T1000 (cell line): ENCODE results near the gene PIGW.
A peak's percentile ranks its signal among the peaks of the same experiment; 100 is the strongest.

ENCODE experiments used
- DNase-seq: peaks from one replicate; lab custom pipeline; 2025; ENCODE audit warnings: mixed read lengths; lab: John Stamatoyannopoulos, UW

Gene PIGW

GRCh38 chr17:36509272-36509985 lies 25.4 kb upstream of the PIGW start:
- no peak for DNase-seq

DNA sequence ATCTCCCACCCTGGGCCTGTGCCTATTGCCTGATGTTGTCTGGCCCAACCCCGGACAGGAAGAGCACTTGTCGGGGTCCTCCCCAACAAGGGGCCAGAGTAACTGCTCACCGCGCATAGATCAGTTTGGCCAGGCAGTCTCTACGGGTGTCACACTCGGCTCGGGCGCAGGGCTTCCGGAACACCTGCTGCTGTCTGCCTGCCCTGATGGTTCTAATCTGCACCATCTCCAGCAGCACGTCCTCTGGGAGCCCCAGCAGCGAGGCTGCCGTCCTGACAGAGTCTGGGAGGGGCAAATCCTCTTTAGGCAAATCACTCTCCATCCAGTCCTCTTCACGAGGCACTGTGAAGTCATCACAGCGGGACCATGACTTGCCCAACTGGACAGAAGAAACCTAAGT lies 24.2 kb upstream of the PIGW start:
- DNase-seq, result no peak

GRCh38 chr17:36511216-36511615 lies 23.6 kb upstream of the PIGW start:
- DNase-seq, result no peak

DNA sequence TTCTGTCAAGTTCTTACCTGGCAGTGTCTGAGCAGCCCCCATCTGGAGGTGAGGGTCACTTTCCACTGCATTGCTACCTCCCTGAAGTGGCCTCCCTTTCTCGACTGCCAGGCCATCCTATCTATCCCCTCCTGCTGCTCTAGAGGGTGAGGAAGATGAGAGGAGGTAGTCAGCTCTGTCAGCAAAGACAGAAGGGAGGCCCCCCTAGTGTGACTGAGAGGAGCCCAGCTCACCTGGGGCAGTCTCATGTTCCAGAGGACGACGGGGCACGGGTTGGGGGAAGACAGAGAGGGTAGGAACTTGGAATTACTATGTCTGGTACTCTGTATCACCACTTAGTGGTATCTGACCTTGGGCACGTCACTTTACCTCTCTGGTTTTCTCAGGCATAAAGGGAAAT lies 22.1 kb upstream of the PIGW start:
- DNase-seq, result no peak

DNA sequence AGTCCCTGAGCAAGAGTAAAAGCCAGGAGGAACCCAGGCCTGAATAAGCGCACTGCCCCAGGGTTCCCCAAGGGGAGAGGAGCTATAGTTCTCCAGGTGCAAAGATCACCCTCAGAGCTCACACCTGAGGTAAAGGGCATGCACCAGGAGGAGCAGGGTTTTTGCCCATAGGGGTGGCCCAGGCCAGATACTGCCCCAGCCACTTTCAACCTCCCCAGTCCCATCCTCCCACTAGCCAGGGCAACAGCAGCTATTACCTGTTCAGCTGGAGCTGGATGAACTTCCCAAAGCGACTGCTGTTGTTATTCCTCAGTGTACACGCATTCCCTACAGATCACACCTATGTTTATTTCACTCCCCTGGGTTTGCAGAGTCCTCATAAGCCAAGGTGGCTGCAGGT lies 19.9 kb upstream of the PIGW start:
- DNase-seq, result no peak

DNA sequence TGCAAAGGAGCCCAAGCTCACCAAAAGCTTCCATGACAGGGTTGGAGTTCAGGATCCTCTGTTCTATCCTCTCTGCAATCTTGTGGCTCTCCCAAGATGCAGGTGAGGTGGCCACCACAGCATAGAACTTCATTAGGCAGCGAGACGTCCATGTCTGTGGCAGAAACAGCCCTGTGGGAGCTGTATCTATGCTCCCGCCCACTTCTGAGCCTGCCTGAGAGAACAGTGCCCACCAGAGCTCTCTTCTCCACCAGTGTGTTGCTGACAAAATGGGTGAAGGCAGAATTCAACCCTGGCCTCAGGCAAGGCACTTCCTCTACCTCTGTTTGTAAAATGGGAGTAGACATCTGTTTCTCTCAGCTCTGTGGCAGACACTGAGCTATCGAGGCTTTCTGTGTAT lies 18.9 kb upstream of the PIGW start:
- DNase-seq, result no peak

DNA sequence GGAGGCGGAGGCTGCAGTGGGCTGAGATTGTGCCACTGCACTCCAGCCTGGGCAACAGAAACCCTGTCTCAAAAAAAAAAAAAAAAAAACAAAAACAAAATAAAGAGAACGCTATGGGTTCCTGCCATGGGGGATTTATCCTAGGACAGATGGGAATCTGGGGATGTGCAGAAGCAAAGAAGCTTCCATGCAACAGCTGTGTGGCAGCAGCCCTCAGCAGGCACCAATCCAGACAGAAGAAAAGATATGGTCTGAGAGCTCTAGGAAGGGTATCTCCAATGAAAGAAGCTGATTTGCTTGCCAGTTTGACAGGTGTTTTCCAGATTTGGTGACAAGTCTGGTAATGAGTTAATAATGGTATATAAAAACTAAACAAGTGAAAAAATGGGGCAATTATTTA lies 11.7 kb upstream of the PIGW start:
- DNase-seq, result no peak

GRCh38 chr17:36524428-36524876 lies 10.3 kb upstream of the PIGW start:
- DNase-seq, result no peak

- no peak for DNase-seq
These were observed 9.7 kb upstream of the PIGW start for GRCh38 chr17:36525113-36525512.

DNA sequence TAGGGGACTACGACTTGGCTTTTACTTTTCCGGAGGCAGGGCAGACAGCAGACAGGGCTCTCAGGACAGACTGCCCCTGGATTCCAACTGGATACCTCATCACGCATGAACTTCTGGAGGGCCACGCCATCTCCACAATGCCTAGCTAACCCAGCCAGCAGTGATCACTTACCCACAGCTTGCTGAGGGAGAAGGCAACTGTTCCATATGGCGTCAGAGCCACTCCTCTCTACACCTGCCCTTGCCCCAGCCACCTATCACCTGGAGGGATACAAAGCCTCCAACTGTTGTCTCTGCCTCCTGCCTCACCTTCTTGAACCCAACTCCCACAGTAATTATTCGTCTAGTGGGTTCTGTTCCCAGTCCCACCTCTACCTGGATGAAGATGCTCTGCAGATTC lies 8.9 kb upstream of the PIGW start:
- DNase-seq, result no peak

DNA sequence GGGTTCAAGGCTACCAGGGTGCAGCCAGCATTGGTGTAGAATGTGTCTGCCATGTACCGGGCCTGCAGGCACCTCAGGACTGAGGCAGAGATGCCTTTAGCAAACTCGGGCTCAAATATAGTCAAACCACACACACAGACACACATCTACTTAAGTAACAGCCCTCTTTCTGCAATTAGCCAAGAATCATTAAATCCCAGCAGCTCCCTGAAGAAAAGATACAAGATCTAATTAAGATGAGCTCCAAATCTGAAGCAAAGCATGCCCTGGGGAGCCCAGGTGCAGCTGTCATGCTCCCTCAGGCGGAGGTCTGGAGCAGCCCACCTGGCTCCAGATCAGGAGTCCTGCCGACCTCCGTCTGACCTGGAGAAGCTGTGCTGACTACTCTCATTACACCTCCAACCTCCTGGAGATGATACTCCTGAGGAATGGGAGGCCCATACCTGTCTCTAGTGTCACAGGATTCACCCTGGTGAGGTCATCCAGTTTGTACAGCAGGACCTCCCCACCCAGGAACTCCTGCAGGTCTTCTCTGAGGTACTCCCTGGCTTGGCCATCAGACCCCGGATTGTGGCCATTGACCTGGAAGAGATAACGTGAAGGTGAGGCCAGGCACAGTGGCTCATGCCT lies 7.1 kb upstream of the PIGW start:
- DNase-seq, result no peak

DNA sequence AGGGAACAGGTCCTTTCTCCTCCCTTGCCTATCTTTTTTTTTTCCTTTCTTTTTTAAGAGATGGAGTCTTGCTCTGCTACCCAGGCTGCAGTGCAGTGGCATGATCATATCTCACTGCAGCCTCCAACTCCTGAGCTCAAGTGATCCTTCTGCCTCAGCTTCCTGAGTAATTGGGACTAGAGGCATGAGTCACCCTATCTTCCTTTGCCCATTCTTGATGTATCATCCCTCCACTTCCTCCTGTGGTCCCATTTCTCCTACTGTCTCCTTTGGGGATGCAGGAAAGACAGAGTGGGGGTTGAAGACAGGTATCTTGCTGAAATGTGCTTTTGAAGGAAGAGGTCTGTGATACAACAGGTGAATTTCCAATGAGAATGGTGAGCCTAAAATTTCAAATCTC lies 5.7 kb upstream of the PIGW start:
- no peak for DNase-seq

DNA sequence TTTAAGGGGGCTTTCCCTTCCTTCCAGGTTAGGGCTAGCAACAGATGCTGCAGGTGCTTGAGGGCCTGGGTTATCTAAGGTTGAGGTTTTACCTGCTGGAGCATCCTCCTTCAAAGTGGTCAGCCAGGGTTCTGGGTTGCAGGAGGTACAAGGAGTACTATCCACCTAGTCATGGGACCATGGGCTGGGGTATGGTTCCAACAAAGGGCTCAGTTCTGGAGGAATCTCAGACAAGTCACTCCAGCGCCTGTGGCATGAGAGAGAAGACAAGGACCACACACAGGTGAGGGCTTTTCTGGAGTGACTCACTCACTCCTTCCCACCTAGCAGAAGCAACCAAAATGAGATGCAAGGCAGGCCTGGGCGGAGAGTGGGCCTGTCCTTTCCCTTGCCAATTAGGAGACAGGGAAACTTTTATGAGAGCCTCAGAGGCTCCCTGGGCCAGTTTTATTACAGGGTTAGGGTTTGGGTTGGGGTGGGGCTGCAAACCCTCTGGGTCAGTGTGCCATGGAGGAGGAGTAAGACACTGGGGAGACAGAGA lies 2.3 kb upstream of the PIGW start:
- DNase-seq, result no peak

GRCh38 chr17:36533935-36534839 lies 600 bp upstream of the PIGW start:
- peak; percentile 48 for DNase-seq

DNA sequence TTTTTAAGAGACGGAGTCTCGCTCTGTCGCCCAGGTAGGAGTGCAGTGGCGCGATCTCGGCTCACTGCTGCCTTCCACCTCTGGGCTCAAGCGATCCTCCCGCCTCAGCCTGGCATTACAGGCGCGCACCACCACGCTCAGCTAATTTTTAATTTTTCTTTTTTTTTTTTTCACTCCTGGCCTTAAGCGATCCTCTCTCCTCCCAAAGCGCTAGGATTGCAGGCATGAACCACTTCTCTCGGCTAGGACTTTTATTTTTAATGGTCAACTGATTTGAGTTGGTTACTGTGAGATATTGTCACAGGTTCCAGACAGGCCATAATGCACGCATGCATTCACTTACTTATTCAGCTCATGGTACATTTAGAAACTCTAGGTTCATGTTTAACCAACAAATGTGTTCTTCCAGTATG lies 888 bp downstream of the PIGW start:
- DNase-seq, result no peak

- DNase-seq, result no peak
These were observed 5.9 kb downstream of the PIGW start for GRCh38 chr17:36540696-36541095.

- DNase-seq, result no peak
These were observed 8.0 kb downstream of the PIGW start for GRCh38 chr17:36542755-36543154.

DNA sequence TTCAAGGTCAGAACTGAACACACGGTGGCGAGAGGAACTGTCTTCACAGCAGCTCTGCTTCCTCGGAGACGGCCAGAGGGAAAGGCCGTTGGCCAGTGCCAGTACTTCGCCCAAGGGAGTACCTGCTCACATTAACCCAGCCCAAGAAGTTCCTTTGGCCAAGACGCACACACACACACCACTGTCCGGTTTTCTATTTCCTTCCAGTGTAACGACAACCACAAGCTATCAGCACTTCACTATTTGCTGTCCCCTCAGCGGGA lies 9.2 kb downstream of the PIGW start:
- no peak for DNase-seq

GRCh38 chr17:36544307-36545076 lies 9.7 kb downstream of the PIGW start, which contains the start of gene GGNBP2:
TSS of gene GGNBP2 (plus strand) at chr17:36544919. CDS start at chr17:36545725, 806 bp downstream.
- DNase-seq, result peak; percentile 85

- no peak for DNase-seq
These were observed 10.3 kb downstream of the PIGW start for GRCh38 chr17:36545077-36545464.

- peak; percentile 95 for DNase-seq
These were observed 11.0 kb downstream of the PIGW start for GRCh38 chr17:36545465-36546417.
